Measurements from ENCODE around the gene XXYLT1. TPM values are rescaled to one million over a fixed set of nuclear protein-coding genes. Genes with fewer than 3 reads are reported as not detected.
"Not testable (repeated sequence)": the region's sequence is repeated elsewhere in the genome, so short reads cannot be mapped to it uniquely, and the experiment has no call there.

XXYLT1 gene
- total and polyA plus RNA-seq, 9 donors, result 17.2 to 30.7 (median 23.9) TPM

- Histone ChIP-seq H3K4me3 (ENCODE audit: low read length) (no peak overlapping the region), H3K27ac (ENCODE audit: low read length) (no peak overlapping the region), H3K4me1 (ENCODE audit: control insufficient read depth, insufficient read depth, low read length) (peaks cover 13% of the 10 kb centered on the region), H3K9me3 (replicated peaks; ENCODE audit: control insufficient read depth, low read depth, low read length) (no peaks in the 10 kb centered on the region), H3K36me3 (ENCODE audit: control insufficient read depth, insufficient read depth, low read length) (no peaks in the 10 kb centered on the region), H3K27me3 (ENCODE audit: control insufficient read depth, insufficient read depth, low read length) (no peaks in the 10 kb centered on the region)
- no peak for DNase-seq
- 79% methylated on average over 2 of the region's 11 CpGs for WGBS (ENCODE audit: insufficient coverage)
These were observed 73.1 kb downstream of the XXYLT1 start for GRCh38 chr3:195197765-195198425.

DNA sequence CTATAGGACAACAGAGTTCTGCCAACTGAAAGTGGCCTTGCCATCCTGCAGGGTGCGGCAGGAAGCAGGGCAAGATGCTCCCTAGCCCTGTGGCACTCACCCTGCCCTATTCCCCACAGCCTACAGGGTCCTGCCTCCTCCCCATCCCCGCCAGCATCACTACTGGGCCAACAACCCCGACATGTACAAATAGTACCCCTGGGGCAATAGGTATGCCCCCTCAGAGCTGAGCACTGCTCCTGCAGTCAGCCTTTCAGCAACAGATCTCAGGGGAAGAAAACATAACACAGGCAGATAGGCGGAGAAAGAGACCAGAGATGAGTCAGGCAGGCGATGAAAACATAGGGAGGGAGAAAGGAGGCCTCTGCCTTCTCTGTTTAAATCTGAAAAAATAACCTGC lies 74.7 kb downstream of the XXYLT1 start:
- Histone ChIP-seq H3K27me3 (ENCODE audit: control insufficient read depth, insufficient read depth, low read length) (no peaks in the 10 kb centered on the region), H3K27ac (ENCODE audit: low read length) (no peak overlapping the region), H3K4me3 (ENCODE audit: low read length) (no peak overlapping the region), H3K4me1 (ENCODE audit: control insufficient read depth, insufficient read depth, low read length) (peaks cover 11% of the 10 kb centered on the region), H3K36me3 (ENCODE audit: control insufficient read depth, insufficient read depth, low read length) (no peaks in the 10 kb centered on the region), H3K9me3 (replicated peaks; ENCODE audit: control insufficient read depth, low read depth, low read length) (peaks cover 4% of the 10 kb centered on the region)
- WGBS (ENCODE audit: insufficient coverage), result 44% methylated on average over 5 of the region's 5 CpGs
- peak; percentile 44 for DNase-seq

- no peak overlapping the region for H3K4me3 ChIP-seq (ENCODE audit: low read length)
- DNase-seq, result no peak
- H3K27ac ChIP-seq (ENCODE audit: low read length), result no peak overlapping the region
- no peaks in the 10 kb centered on the region for H3K27me3 ChIP-seq (ENCODE audit: control insufficient read depth, insufficient read depth, low read length)
- H3K36me3 ChIP-seq (ENCODE audit: control insufficient read depth, insufficient read depth, low read length), result no peaks in the 10 kb centered on the region
- H3K4me1 ChIP-seq (ENCODE audit: control insufficient read depth, insufficient read depth, low read length), result peaks cover 11% of the 10 kb centered on the region
- peaks cover 6% of the 10 kb centered on the region for H3K9me3 ChIP-seq (replicated peaks; ENCODE audit: control insufficient read depth, low read depth, low read length)
- WGBS (ENCODE audit: insufficient coverage), result 80% methylated on average over 13 of the region's 17 CpGs
These were observed 75.4 kb downstream of the XXYLT1 start for GRCh38 chr3:195195321-195196209.

DNA sequence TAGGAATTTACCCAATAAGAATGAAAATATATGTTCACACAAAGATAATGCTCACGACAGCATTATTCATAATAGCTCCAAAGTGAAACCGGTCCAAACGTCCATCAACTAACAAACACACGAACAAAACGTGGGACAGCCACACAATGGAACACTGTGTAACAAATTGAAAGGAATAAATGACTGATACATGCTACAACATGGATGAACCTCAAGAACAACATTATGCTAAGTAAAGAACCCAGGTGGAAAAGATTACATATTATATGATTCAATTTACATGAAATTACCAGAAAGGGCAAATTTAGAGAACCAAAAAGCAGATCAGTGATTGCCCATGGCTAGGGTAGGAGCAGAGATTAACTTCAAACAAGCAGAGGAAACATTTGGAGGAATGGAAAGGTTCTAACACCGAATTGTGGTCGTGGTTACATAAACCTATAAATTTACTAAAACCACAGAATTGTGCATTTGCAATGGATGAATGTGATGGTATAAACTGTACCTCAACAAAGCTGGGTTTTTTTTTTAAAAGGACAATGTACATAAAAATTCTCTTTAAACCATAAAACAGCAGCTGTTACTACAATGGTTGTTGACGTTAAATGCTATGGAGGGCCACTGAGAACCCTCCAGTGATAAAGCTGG lies 76.3 kb downstream of the XXYLT1 start:
- H3K27ac ChIP-seq (ENCODE audit: low read length), result no peak overlapping the region
- DNase-seq, result no peak

GRCh38 chr3:195191580-195191979 lies 79.4 kb downstream of the XXYLT1 start:
- H3K9me3 ChIP-seq (replicated peaks; ENCODE audit: control insufficient read depth, low read depth, low read length), result peaks cover 6% of the 10 kb centered on the region
- no peak overlapping the region for H3K27ac ChIP-seq (ENCODE audit: low read length)
- peaks cover 11% of the 10 kb centered on the region for H3K4me1 ChIP-seq (ENCODE audit: control insufficient read depth, insufficient read depth, low read length)
- no peaks in the 10 kb centered on the region for H3K27me3 ChIP-seq (ENCODE audit: control insufficient read depth, insufficient read depth, low read length)
- no CpG with 5 or more reads among the region's 1 CpG for WGBS (ENCODE audit: insufficient coverage)
- no peak overlapping the region for H3K4me3 ChIP-seq (ENCODE audit: low read length)
- H3K36me3 ChIP-seq (ENCODE audit: control insufficient read depth, insufficient read depth, low read length), result no peaks in the 10 kb centered on the region
- no peak for DNase-seq

More for the DNA sequence above, 76.3 kb downstream of the XXYLT1 start:
- peaks cover 11% of the 10 kb centered on the region for H3K4me1 ChIP-seq (ENCODE audit: control insufficient read depth, insufficient read depth, low read length)
- H3K4me3 ChIP-seq (ENCODE audit: low read length), result no peak overlapping the region
- peaks cover 6% of the 10 kb centered on the region for H3K9me3 ChIP-seq (replicated peaks; ENCODE audit: control insufficient read depth, low read depth, low read length)
- no peaks in the 10 kb centered on the region for H3K36me3 ChIP-seq (ENCODE audit: control insufficient read depth, insufficient read depth, low read length)
- H3K27me3 ChIP-seq (ENCODE audit: control insufficient read depth, insufficient read depth, low read length), result no peaks in the 10 kb centered on the region
- no CpG with 5 or more reads among the region's 8 CpGs for WGBS (ENCODE audit: insufficient coverage)

DNA sequence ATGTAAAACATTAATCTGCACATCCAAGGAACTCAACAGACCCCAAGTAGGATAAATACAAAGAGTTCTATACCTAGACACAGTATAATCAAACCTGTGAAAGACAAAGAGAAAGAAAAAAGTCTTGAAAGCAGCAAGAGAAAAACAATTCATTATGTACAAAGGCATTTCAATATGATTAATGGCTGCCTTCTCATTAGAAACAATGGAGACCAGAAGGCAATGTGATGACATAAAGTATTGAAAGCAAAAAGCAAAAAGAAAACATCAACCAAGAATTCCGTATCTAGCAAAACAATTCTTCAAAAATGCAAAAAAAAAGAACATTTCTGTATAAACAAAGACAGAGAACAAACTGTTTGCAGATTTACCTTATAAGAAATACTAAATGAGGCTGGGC lies 81.1 kb downstream of the XXYLT1 start:
- Histone ChIP-seq H3K27ac (ENCODE audit: low read length) (no peak overlapping the region), H3K4me1 (ENCODE audit: control insufficient read depth, insufficient read depth, low read length) (peaks cover 14% of the 10 kb centered on the region), H3K36me3 (ENCODE audit: control insufficient read depth, insufficient read depth, low read length) (no peaks in the 10 kb centered on the region), H3K9me3 (replicated peaks; ENCODE audit: control insufficient read depth, low read depth, low read length) (peaks cover 6% of the 10 kb centered on the region), H3K4me3 (ENCODE audit: low read length) (no peak overlapping the region), H3K27me3 (ENCODE audit: control insufficient read depth, insufficient read depth, low read length) (no peaks in the 10 kb centered on the region)
- WGBS (ENCODE audit: insufficient coverage), result no CpG with 5 or more reads among the region's 1 CpG
- DNase-seq, result no peak

DNA sequence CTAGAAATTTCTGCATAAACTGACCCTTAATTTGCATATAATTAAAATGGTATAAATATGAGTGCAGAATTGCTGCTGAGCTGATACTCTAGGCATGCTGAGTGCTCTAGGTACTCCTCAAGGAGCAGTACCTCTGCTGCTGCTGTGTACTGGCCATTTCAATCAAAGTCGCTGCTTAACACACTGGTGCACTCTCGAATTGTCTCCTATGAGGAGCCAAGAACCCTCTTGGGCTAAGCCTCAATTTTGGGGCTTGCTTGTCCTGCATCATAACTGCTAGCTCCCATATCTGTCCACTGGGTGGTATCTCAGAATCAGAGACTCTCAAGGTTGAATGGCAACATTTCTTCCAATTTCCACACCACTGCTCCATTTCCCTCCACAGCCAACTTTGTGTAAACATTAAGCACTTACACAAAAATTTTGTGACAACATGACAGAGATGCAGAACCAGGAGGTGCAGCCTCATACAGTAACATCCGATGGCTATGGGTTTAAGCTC lies 82.5 kb downstream of the XXYLT1 start:
- H3K4me1 ChIP-seq (ENCODE audit: control insufficient read depth, insufficient read depth, low read length), result peaks cover 17% of the 10 kb centered on the region
- DNase-seq, result no peak
- 90% methylated on average over 2 of the region's 3 CpGs for WGBS (ENCODE audit: insufficient coverage)
- no peaks in the 10 kb centered on the region for H3K36me3 ChIP-seq (ENCODE audit: control insufficient read depth, insufficient read depth, low read length)
- peaks cover 6% of the 10 kb centered on the region for H3K9me3 ChIP-seq (replicated peaks; ENCODE audit: control insufficient read depth, low read depth, low read length)
- no peaks in the 10 kb centered on the region for H3K27me3 ChIP-seq (ENCODE audit: control insufficient read depth, insufficient read depth, low read length)
- no peak overlapping the region for H3K4me3 ChIP-seq (ENCODE audit: low read length)
- no peak overlapping the region for H3K27ac ChIP-seq (ENCODE audit: low read length)

DNA sequence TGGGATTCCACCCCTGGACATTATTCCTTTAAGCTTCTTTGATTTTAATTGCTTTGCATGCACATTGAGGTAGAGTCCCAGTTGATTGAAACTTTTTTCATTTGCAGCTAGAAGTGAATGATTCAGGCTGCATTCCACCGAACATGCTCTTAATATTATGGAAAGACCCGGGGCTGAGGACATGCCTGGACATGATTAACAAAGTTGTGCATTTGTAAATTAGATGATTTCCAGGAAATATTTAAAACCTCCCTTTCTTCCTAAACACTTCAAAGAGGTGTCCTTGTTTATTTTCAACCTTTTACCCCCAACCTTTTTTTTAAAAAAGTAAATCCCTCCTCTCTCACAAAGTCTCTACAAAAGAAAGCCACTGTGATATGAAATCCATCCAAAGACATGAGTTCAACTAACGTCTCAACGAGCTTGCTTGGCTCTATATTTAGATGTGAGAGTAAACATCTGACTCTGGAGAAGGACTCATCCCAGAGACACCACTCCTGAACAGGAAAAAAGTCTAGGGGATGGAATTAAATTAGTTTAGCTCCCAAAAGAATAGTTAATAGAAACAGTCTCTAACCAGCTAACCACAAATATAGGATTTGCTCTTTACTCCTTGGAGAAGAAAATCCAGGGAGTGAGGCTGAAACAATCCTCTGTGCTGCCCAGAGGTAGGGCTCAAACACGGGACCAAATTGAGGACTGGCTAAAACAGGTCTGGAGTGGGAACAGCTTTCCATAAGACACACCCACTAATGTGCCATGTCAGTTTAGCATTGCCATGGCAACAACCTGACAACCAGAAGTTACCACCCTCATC lies 83.1 kb downstream of the XXYLT1 start:
- H3K36me3 ChIP-seq (ENCODE audit: control insufficient read depth, insufficient read depth, low read length), result no peaks in the 10 kb centered on the region
- H3K9me3 ChIP-seq (replicated peaks; ENCODE audit: control insufficient read depth, low read depth, low read length), result peaks cover 6% of the 10 kb centered on the region
- no CpG with 5 or more reads among the region's 5 CpGs for WGBS (ENCODE audit: insufficient coverage)
- H3K4me1 ChIP-seq (ENCODE audit: control insufficient read depth, insufficient read depth, low read length), result peaks cover 23% of the 10 kb centered on the region
- no peak overlapping the region for H3K27ac ChIP-seq (ENCODE audit: low read length)
- no peaks in the 10 kb centered on the region for H3K27me3 ChIP-seq (ENCODE audit: control insufficient read depth, insufficient read depth, low read length)
- H3K4me3 ChIP-seq (ENCODE audit: low read length), result no peak overlapping the region
- DNase-seq, result peak; percentile 57

- DNase-seq; H3K27ac ChIP-seq (ENCODE audit: low read length); H3K4me3 ChIP-seq (ENCODE audit: low read length); H3K27me3 ChIP-seq (ENCODE audit: control insufficient read depth, insufficient read depth, low read length); H3K9me3 ChIP-seq (replicated peaks; ENCODE audit: control insufficient read depth, low read depth, low read length); H3K36me3 ChIP-seq (ENCODE audit: control insufficient read depth, insufficient read depth, low read length): not testable (repeated sequence)
- 100% methylated on average over 1 of the region's 6 CpGs for WGBS (ENCODE audit: insufficient coverage)
- H3K4me1 ChIP-seq (ENCODE audit: control insufficient read depth, insufficient read depth, low read length), result peaks cover 29% of the 10 kb centered on the region
These were observed 84.3 kb downstream of the XXYLT1 start for GRCh38 chr3:195186710-195187047.

All from muscle of leg (tissue), 11 donors.